Measurements from ENCODE around the gene TRMT44.

Gene TRMT44

DNA sequence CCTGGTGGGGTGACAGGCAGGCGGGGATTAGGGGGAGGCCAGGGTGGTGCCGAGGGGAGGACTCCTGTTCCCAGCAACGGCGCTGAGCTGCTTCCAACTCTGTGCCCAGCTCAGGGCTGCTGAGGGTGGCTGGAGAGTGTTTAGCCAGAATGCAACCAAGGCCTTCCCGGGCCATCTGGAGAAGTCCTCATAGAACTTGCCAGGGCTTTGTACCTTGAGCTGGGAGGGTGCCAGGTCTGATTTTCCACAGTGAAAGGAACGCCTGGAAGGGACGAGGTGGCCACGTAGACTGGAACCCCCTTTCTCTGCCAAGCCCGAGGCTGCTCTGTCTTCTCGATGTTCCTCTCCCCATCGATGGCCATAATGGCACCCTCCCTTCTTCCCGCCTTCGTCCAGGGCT, 82.6 kb downstream of the TRMT44 start:
- Histone ChIP-seq H3K27ac (ENCODE audit: low read length) (no peak overlapping the region), H3K4me1 (ENCODE audit: insufficient read depth, low read length) (no peaks in the 10 kb centered on the region), H3K9ac (ENCODE audit: low read depth, low read length) (no peak overlapping the region), H3K36me3 (ENCODE audit: insufficient read depth, low read depth, low read length) (no peaks in the 10 kb centered on the region), H3K9me3 (ENCODE audit: insufficient read depth, low read depth, low read length) (no peaks in the 10 kb centered on the region), H3K27me3 (ENCODE audit: insufficient read depth, low read length) (no peaks in the 10 kb centered on the region), H3K4me3 (ENCODE audit: low read length) (no peak overlapping the region)

DNA sequence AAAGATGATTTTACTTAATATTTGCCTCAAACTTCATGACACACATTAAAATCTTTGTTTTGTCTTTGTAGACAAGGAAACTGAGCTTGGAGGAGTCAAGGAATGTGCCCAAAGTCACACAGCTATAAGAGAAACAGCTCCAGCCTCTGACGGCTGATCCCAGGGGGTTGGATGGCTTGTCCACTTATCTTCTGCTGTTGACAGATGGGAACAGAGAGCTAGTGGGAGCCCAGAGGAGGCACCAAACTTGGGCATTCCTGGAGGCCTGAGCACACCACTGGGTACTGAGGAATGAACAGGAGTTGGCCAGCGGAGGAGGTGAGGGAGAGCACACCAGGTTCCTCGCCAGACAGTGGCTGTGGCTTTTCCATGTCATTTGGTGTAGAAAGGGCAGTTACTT, 83.2 kb downstream of the TRMT44 start:
- H3K27ac ChIP-seq (ENCODE audit: low read length), result no peak overlapping the region
- H3K4me1 ChIP-seq (ENCODE audit: insufficient read depth, low read length), result no peaks in the 10 kb centered on the region
- H3K4me3 ChIP-seq (ENCODE audit: low read length), result no peak overlapping the region
- no peaks in the 10 kb centered on the region for H3K9me3 ChIP-seq (ENCODE audit: insufficient read depth, low read depth, low read length)
- no peak overlapping the region for H3K9ac ChIP-seq (ENCODE audit: low read depth, low read length)
- no peaks in the 10 kb centered on the region for H3K36me3 ChIP-seq (ENCODE audit: insufficient read depth, low read depth, low read length)
- no peaks in the 10 kb centered on the region for H3K27me3 ChIP-seq (ENCODE audit: insufficient read depth, low read length)

GRCh38 chr4:8524595-8525382, 84.2 kb downstream of the TRMT44 start:
- Histone ChIP-seq H3K9ac (ENCODE audit: low read depth, low read length) (no peak overlapping the region), H3K4me1 (ENCODE audit: insufficient read depth, low read length) (no peaks in the 10 kb centered on the region), H3K4me3 (ENCODE audit: low read length) (no peak overlapping the region), H3K9me3 (ENCODE audit: insufficient read depth, low read depth, low read length) (no peaks in the 10 kb centered on the region), H3K36me3 (ENCODE audit: insufficient read depth, low read depth, low read length) (no peaks in the 10 kb centered on the region), H3K27me3 (ENCODE audit: insufficient read depth, low read length) (no peaks in the 10 kb centered on the region), H3K27ac (ENCODE audit: low read length) (no peak overlapping the region)

- H3K9me3 ChIP-seq (ENCODE audit: insufficient read depth, low read depth, low read length), result 0 out of 2 replicates have a peak, but pooled peaks cover 4% of the 10 kb centered on the region
- H3K36me3 ChIP-seq (ENCODE audit: insufficient read depth, low read depth, low read length), result no peaks in the 10 kb centered on the region
- no peak overlapping the region for H3K4me3 ChIP-seq (ENCODE audit: low read length)
- no peak overlapping the region for H3K9ac ChIP-seq (ENCODE audit: low read depth, low read length)
- H3K4me1 ChIP-seq (ENCODE audit: insufficient read depth, low read length), result no peaks in the 10 kb centered on the region
- H3K27me3 ChIP-seq (ENCODE audit: insufficient read depth, low read length), result no peaks in the 10 kb centered on the region
- no peak overlapping the region for H3K27ac ChIP-seq (ENCODE audit: low read length)
Observed at GRCh38 chr4:8525383-8526120, 85.0 kb downstream of the TRMT44 start.

Data from iPS-20b (cell line).